ENCODE measurements around the gene LRRN2.

GRCh38 chr1:204641455-204641854 is 44.1 kb downstream of the LRRN2 start:
- TF ChIP-seq CTCF (IDR thresholded peaks at IDR 0.05; ENCODE audit: poor library complexity, severe bottlenecking) (no peak), EP300 (conservative IDR thresholded peaks at IDR 0.05; ENCODE audit: poor library complexity, severe bottlenecking) (no peak), POLR2AphosphoS5 (IDR thresholded peaks at IDR 0.05) (no peak), EZH2 (IDR thresholded peaks at IDR 0.05; ENCODE audit: borderline replicate concordance, insufficient read depth, low read length, poor library complexity, severe bottlenecking) (no peak), SMC3 (conservative IDR thresholded peaks at IDR 0.05; ENCODE audit: poor library complexity) (no peak), TAF1 (IDR thresholded peaks at IDR 0.05; ENCODE audit: low read depth) (no peak)
- TF ChIP-seq, protein P1, sequence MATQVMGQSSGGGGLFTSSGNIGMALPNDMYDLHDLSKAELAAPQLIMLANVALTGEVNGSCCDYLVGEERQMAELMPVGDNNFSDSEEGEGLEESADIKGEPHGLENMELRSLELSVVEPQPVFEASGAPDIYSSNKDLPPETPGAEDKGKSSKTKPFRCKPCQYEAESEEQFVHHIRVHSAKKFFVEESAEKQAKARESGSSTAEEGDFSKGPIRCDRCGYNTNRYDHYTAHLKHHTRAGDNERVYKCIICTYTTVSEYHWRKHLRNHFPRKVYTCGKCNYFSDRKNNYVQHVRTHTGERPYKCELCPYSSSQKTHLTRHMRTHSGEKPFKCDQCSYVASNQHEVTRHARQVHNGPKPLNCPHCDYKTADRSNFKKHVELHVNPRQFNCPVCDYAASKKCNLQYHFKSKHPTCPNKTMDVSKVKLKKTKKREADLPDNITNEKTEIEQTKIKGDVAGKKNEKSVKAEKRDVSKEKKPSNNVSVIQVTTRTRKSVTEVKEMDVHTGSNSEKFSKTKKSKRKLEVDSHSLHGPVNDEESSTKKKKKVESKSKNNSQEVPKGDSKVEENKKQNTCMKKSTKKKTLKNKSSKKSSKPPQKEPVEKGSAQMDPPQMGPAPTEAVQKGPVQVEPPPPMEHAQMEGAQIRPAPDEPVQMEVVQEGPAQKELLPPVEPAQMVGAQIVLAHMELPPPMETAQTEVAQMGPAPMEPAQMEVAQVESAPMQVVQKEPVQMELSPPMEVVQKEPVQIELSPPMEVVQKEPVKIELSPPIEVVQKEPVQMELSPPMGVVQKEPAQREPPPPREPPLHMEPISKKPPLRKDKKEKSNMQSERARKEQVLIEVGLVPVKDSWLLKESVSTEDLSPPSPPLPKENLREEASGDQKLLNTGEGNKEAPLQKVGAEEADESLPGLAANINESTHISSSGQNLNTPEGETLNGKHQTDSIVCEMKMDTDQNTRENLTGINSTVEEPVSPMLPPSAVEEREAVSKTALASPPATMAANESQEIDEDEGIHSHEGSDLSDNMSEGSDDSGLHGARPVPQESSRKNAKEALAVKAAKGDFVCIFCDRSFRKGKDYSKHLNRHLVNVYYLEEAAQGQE (IDR thresholded peaks at IDR 0.05; ENCODE audit: borderline replicate concordance), result no peak
